GM23248 (cell line): ENCODE data around the gene EFCAB3.

ENCODE experiments used
- EZH2 ChIP-seq: fragments of 200-600 bp; sonication (generic); IDR thresholded peaks from 2 replicates; pipeline ENCODE4 v1.6.1; 2018; ENCODE audit warnings: antibody characterized with exemption, mild to moderate bottlenecking; ENCODE audit not compliant: insufficient read depth, poor library complexity, severe bottlenecking
- EZH2phosphoT487 ChIP-seq: fragments of 200-600 bp; sonication (generic); IDR thresholded peaks from 2 replicates; pipeline ENCODE4 v1.6.1; 2018; ENCODE audit warnings: antibody characterized with exemption, moderate library complexity, mild to moderate bottlenecking, low read depth; ENCODE audit not compliant: insufficient read depth

DNA sequence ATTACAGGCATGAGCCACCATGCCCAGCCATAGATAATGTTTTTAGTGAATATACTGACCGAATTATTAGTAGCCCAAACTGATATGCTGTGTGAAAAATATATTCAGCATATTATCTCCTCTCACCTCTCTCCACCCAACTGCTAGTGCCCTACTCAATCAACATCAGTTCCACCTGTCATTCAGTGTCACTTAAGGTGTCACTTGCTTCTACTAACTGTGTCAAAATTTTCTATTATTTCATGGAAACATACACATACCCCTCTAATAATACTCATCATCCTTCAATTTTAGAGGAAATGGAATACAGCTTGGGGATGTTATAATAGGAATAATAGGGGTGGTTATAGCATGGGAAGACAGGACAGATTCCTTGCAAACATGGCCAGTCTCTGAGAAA lies 12.6 kb downstream of the EFCAB3 start:
- TF ChIP-seq EZH2 (no peak), EZH2phosphoT487 (no peak)
